Prostate gland (tissue), 2 donors: ENCODE results near the gene GPATCH4. TPM values are rescaled to one million over a fixed set of nuclear protein-coding genes. Genes with fewer than 3 reads are reported as not detected.

ENCODE experiments used
- DNase-seq: peaks from one replicate; pipeline ENCODE4 v3.0.0-alpha.2; 2019; ENCODE audit warnings: low spot score
- H3K27ac ChIP-seq, 2 donors: fragments of 200-600 bp; sonication (generic); 2 replicates each; pipeline ENCODE4 v1.5.1; 2017 to 2019
- H3K27me3 ChIP-seq: fragments of 200-600 bp; sonication (generic); replicated peaks from 2 replicates; pipeline ENCODE4 v1.5.1; 2019; ENCODE audit not compliant: insufficient read depth
- H3K36me3 ChIP-seq, 2 donors: fragments of 200-600 bp; sonication (generic); 1 replicate in 1 of 2; 2 replicates in 1 of 2; pipeline versions ENCODE4 v1.5.1 to v1.8.1; 2017 to 2019
- H3K4me1 ChIP-seq: fragments of 200-600 bp; sonication (generic); replicated peaks from 2 replicates; pipeline ENCODE4 v1.5.1; 2019
- H3K4me3 ChIP-seq, 2 donors: fragments of 200-600 bp; sonication (generic); 2 replicates each; pipeline ENCODE4 v1.5.1; 2017 to 2019
- H3K9me3 ChIP-seq: fragments of 200-600 bp; sonication (generic); 2 replicates; pipeline ENCODE4 v1.5.1; 2017
- CTCF ChIP-seq, 4 experiments: fragments of 200-600 bp in 2 of 4; fragments of 450-650 bp in 2 of 4; sonication (generic) in 2 of 4; IDR thresholded peaks; 1 replicate in 3 of 4; 2 replicates in 1 of 4; pipeline ENCODE4 v1.5.1; 2016 to 2019; ENCODE audit warnings: antibody characterized with exemption in 4 of 4, mild to moderate bottlenecking in 2 of 4, moderate library complexity in 2 of 4
- POLR2A ChIP-seq: fragments of 450-650 bp; IDR thresholded peaks from one replicate; pipeline ENCODE4 v1.6.1; 2016; ENCODE audit warnings: antibody characterized with exemption, mild to moderate bottlenecking
- POLR2AphosphoS5 ChIP-seq: sonication (generic); formaldehyde crosslinking; IDR thresholded peaks from one replicate; pipeline ENCODE4 v1.6.1; 2017; ENCODE audit warnings: antibody characterized with exemption
- WGBS: methylation state at CpG from one replicate; pipeline ENCODE4 v1.1.5; 2018; 5-methylcytosine and 5-hydroxymethylcytosine counted together
- intact Hi-C: fragments of 100-400 bp; cut with DNase I; formaldehyde crosslinking; loops from one replicate; pipeline ENCODE4 v1.14.2; 2022
- total RNA-seq, 2 donors: library from RNA; depleted of rRNA; stranded (reverse); fragments of >200 nt; gene quantifications; one replicate each; pipeline ENCODE4 v1.1.0, GENCODE V29; 2016

Gene GPATCH4
- total RNA-seq, 2 donors from 2014 or later: 20.9 to 27.5 TPM

GRCh38 chr1:156577550-156577949 is 23.7 kb downstream of the GPATCH4 start:
- no peaks in the 10 kb centered on the region for H3K4me1 ChIP-seq
- H3K27ac ChIP-seq: no peak overlapping the region
- TF ChIP-seq POLR2A (no peak), CTCF (IDR thresholded peaks at IDR 0.05) (no peak)
- H3K27me3 ChIP-seq: no peaks in the 10 kb centered on the region
- intact Hi-C loops: no loop called here
- WGBS: 84% methylated on average over 3 of the region's 3 CpGs
- no peak overlapping the region for H3K4me3 ChIP-seq
- no peaks in the 10 kb centered on the region for H3K36me3 ChIP-seq
- no peaks in the 10 kb centered on the region for H3K9me3 ChIP-seq
- no peak for DNase-seq

- 33% methylated on average over 2 of the region's 2 CpGs for WGBS
- Histone ChIP-seq H3K9me3 (no peaks in the 10 kb centered on the region), H3K4me3 (no peak overlapping the region), H3K4me1 (no peaks in the 10 kb centered on the region), H3K27ac (no peak overlapping the region), H3K27me3 (no peaks in the 10 kb centered on the region), H3K36me3 (no peaks in the 10 kb centered on the region)
- no peak for TF ChIP-seq POLR2A
- no peak for TF ChIP-seq CTCF (IDR thresholded peaks at IDR 0.05)
- TF ChIP-seq POLR2AphosphoS5: no peak
- intact Hi-C loops: loop anchor here (5.0 kb wide), 1 partner anchor 62 kb away; no protein-coding TSS in a partner anchor
- DNase-seq: no peak
These were observed 27.1 kb downstream of the GPATCH4 start for GRCh38 chr1:156574039-156574633.

GRCh38 chr1:156572663-156573018 is 28.6 kb downstream of the GPATCH4 start:
- no peak for DNase-seq
- H3K36me3 ChIP-seq: no peaks in the 10 kb centered on the region
- H3K4me3 ChIP-seq: peak overlapping the region in 1 of 2 donors; percentile 25
- no peak overlapping the region for H3K27ac ChIP-seq
- H3K9me3 ChIP-seq: no peaks in the 10 kb centered on the region
- WGBS: 36% methylated on average over 10 of the region's 10 CpGs
- H3K4me1 ChIP-seq: no peaks in the 10 kb centered on the region
- intact Hi-C loops: loop anchor here (5.0 kb wide), 1 partner anchor 60 kb away; no protein-coding TSS in a partner anchor
- no peak for TF ChIP-seq POLR2AphosphoS5
- no peak for TF ChIP-seq CTCF (IDR thresholded peaks at IDR 0.05)
- no peaks in the 10 kb centered on the region for H3K27me3 ChIP-seq

- H3K4me3 ChIP-seq: peak within 1 kb of the TSS; percentile 4 to 25
- no peak within 1 kb of the TSS for H3K27ac ChIP-seq
- 2% methylated on average over 38 of the region's 38 CpGs for WGBS
- H3K36me3 ChIP-seq: no peaks in the 10 kb centered on the region
- TF ChIP-seq CTCF (IDR thresholded peaks at IDR 0.05) (peak in 2 of 4 experiments; percentile 10 to 16), POLR2A (no peak), POLR2AphosphoS5 (peak; percentile 88)
- H3K27me3 ChIP-seq: no peaks in the 10 kb centered on the region
- intact Hi-C loops: loop anchor here (5.0 kb wide), 1 partner anchor 60 kb away; no protein-coding TSS in a partner anchor
- peak; percentile 78 for DNase-seq
- no peaks in the 10 kb centered on the region for H3K9me3 ChIP-seq
- H3K4me1 ChIP-seq: no peaks in the 10 kb centered on the region
These were observed 29.2 kb downstream of the GPATCH4 start, which contains the start of gene IQGAP3 for GRCh38 chr1:156571919-156572662. Gene IQGAP3, minus strand, starts transcription at chr1:156572565. Its CDS starts 36 bp downstream, at chr1:156572529.
